AG04450 (cell line): Measurements from ENCODE around the gene CBFB. TPM values are rescaled to one million over a fixed set of nuclear protein-coding genes. Genes with fewer than 3 reads are reported as not detected.

Experiments
- CTCF ChIA-PET: fragments of 300-600, 350-600 bp; formaldehyde crosslinking; extraction: SDS; loops from one replicate; lab custom pipeline; 2022; ENCODE audit warnings: antibody characterized with exemption, inconsistent platforms; lab: Charles Lee
- POLR2A ChIA-PET: fragments of 350-600 bp; formaldehyde crosslinking; extraction: SDS; loops from one replicate; lab custom pipeline; 2021; ENCODE audit warnings: antibody characterized with exemption, inconsistent platforms; lab: Yijun Ruan, JAX
- DNase-seq: peaks from one replicate; pipeline ENCODE4 v3.0.0-alpha.2; 2011; ENCODE audit warnings: low read depth, low spot score
- H3K27ac ChIP-seq: one replicate; pipeline ENCODE4 v1.5.1; 2012; ENCODE audit warnings: low read depth, low read length, control low read depth
- H3K27me3 ChIP-seq: one replicate; pipeline ENCODE4 v1.6.0; 2012; ENCODE audit warnings: low read length; ENCODE audit not compliant: control insufficient read depth, insufficient read depth
- H3K4me3 ChIP-seq: 2 replicates; pipeline ENCODE4 v1.5.1; 2011; ENCODE audit warnings: mild to moderate bottlenecking, low read depth, low read length, control low read depth
- H3K9me3 ChIP-seq: 2 replicates; pipeline ENCODE4 v1.5.1; 2012; ENCODE audit warnings: low read length; ENCODE audit not compliant: control insufficient read depth, insufficient read depth
- polyA plus RNA-seq: library from polyadenylated mRNA; depleted of rRNA; stranded (reverse); fragments of >200 nt; gene quantifications from 2 replicates; pipeline ENCODE4 v1.2.3, GENCODE V29; 2011
- TF ChIP-seq, protein P1 (sequence below): IDR thresholded peaks from 2 replicates; pipeline ENCODE4 v1.5.1; 2011; ENCODE audit warnings: low read depth, low read length, control low read depth, inconsistent platforms

The CBFB gene
- polyA plus RNA-seq, 1 experiment: 46.1 TPM

DNA sequence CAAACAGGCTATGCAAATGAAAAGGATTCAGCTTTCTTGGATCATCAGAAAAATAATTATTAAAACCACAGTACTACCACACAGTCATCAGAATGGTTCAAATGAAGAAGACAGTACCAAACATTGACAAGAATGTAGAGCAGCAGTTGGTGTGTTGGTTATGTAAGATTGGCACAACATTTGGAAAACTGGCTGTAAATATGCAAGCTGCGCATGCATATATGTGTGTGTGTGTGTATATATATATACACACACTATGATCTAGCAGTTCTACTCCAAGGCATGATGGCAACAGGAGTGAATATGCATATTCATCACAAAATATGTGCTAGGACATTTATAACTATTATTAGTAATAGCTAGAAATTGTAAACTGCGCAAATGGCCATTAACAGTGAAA, 46.4 kb downstream of the CBFB start:
- ChIA-PET CTCF (no interaction called here), POLR2A (interaction anchor here (0.6 kb wide), 1 partner anchor 10 kb away, joined by 3 read pairs; no protein-coding TSS in a partner anchor)
- Histone ChIP-seq H3K9me3 (no peaks in the 10 kb centered on the region), H3K27ac (no peak overlapping the region), H3K4me3 (no peak overlapping the region), H3K27me3 (no peaks in the 10 kb centered on the region)
- TF ChIP-seq, protein P1, sequence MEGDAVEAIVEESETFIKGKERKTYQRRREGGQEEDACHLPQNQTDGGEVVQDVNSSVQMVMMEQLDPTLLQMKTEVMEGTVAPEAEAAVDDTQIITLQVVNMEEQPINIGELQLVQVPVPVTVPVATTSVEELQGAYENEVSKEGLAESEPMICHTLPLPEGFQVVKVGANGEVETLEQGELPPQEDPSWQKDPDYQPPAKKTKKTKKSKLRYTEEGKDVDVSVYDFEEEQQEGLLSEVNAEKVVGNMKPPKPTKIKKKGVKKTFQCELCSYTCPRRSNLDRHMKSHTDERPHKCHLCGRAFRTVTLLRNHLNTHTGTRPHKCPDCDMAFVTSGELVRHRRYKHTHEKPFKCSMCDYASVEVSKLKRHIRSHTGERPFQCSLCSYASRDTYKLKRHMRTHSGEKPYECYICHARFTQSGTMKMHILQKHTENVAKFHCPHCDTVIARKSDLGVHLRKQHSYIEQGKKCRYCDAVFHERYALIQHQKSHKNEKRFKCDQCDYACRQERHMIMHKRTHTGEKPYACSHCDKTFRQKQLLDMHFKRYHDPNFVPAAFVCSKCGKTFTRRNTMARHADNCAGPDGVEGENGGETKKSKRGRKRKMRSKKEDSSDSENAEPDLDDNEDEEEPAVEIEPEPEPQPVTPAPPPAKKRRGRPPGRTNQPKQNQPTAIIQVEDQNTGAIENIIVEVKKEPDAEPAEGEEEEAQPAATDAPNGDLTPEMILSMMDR: no peak
- DNase-seq: no peak

DNA sequence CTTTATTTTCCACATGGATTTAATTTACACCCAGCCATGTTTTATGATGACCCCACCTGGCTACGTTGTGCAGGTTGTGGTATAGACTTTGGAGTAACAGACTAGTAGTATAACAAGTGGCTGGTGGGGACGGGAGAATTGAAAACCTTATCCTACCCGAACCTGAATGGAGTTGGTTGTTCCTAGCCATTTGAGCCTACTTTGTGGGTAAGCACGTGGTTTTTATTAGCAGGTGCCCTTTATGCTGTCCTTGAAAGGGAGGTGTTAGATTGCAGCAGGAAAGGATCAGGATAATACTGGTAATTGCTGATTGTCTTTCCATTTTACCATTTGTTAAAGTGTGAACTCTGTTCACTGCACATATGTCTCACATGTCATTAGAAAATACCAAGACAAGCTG, 48.9 kb downstream of the CBFB start:
- no peak for DNase-seq
- ChIA-PET CTCF (no interaction called here), POLR2A (no interaction called here)
- Histone ChIP-seq H3K4me3 (no peak overlapping the region), H3K27ac (no peak overlapping the region), H3K9me3 (no peaks in the 10 kb centered on the region), H3K27me3 (no peaks in the 10 kb centered on the region)
- TF ChIP-seq, protein P1: no peak

DNA sequence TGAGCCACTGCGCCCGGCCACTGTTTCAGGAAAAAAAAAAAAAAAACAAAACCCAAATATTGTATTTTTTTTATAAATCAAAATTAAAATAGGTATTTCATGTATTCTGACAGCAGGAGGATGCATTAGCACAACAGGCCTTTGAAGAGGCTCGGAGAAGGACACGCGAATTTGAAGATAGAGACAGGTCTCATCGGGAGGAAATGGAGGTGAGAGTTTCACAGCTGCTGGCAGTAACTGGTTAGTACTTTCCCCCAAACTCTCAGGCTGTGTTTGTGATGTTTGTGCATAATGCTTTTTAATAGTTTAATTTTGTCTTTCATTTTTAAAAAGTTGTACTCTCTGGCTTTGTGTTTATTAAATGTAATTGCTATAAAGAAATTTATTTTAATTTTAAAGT, 53.2 kb downstream of the CBFB start:
- Histone ChIP-seq H3K9me3 (no peaks in the 10 kb centered on the region), H3K4me3 (no peak overlapping the region), H3K27me3 (no peaks in the 10 kb centered on the region), H3K27ac (no peak overlapping the region)
- TF ChIP-seq, protein P1: no peak
- CTCF ChIA-PET: interaction anchor here (0.6 to 1.4 kb wide), 4 partner anchors 54 to 116 kb away, joined by 4 to 5 read pairs (median 4); no protein-coding TSS in a partner anchor
- DNase-seq: no peak
- POLR2A ChIA-PET: no interaction called here

DNA sequence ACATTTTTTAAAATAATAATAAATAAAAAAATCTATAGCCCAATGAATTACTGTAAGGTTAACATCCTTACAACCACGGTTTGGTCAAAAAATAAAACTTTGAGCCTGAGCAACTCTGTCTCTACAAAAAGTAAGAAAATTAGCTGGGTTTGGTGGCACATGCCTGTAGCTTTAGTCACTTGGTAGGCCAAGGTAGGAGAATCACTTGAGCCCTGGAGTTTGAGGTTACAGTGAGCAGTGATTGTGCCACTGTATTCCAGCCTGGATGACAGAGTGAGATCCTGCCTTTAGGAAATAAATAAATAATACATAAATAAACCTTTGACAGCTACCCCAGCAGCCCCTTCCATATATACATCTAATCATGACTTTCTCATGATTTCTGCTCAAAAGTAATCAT, 53.9 kb downstream of the CBFB start:
- Histone ChIP-seq H3K9me3 (no peaks in the 10 kb centered on the region), H3K4me3 (no peak overlapping the region), H3K27me3 (no peaks in the 10 kb centered on the region), H3K27ac (no peak overlapping the region)
- ChIA-PET POLR2A (interaction anchor here (1.0 kb wide), 1 partner anchor 91 kb away, joined by 4 read pairs; no protein-coding TSS in a partner anchor), CTCF (interaction anchor here (0.6 to 1.4 kb wide), 5 partner anchors 19 to 135 kb away, joined by 3 to 5 read pairs (median 4); no protein-coding TSS in a partner anchor)
- no peak for DNase-seq
- TF ChIP-seq, protein P1: no peak

DNA sequence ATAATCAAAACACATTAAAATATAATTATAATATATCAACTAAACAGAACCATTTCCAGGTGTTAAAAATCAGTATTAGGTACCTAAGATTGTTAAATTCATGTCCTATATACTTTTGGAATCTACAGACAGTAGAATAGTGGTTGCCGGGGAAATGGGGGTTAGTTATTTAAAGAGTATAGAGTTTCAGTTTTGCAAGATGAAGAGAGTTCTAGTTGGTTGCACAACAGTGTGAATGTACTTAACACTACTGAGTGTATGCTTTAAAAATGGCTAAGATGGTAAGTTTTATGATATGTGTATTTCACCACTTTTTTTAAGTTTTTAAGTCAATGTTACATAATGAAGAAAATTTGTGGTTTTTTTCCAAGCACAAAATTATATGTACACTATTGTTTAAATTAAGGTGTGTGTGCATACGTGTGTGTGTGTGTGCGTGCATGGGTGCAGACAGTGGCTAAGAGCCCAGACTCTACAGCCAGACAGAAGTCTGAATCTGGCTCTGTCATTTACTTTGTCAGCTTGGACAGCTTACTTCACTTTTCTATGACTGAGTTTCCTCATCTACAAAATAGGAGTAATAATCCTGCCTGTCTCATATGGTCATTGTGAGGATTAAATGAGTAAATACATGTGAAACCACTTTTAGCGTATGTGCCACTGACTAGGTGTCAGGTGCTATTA, 55.5 kb downstream of the CBFB start:
- TF ChIP-seq, protein P1: no peak
- H3K4me3 ChIP-seq: no peak overlapping the region
- ChIA-PET CTCF (no interaction called here), POLR2A (no interaction called here)
- no peaks in the 10 kb centered on the region for H3K9me3 ChIP-seq
- no peak overlapping the region for H3K27ac ChIP-seq
- DNase-seq: no peak
- H3K27me3 ChIP-seq: no peaks in the 10 kb centered on the region
